DND-41 (cell line): ENCODE results near the gene DOCK4.
"Not testable (repeated sequence)": the region's sequence is repeated elsewhere in the genome, so short reads cannot be mapped to it uniquely, and the experiment has no call there.

Experiments used
- ATAC-seq: fragments of 200-7000 bp; cut with Tn5 transposase; 3 replicates; pipeline ENCODE4 v1.9.1; 2021; ENCODE audit warnings: low read depth; ENCODE audit not compliant: insufficient read depth
- DNase-seq: peaks from one replicate; pipeline ENCODE4 v3.0.0-alpha.2; 2020
- H2AFZ ChIP-seq: 2 replicates; pipeline ENCODE4 v1.6.0; 2012; ENCODE audit warnings: low read depth, low read length
- H3K27ac ChIP-seq: 2 replicates; pipeline ENCODE4 v1.5.1; 2012; ENCODE audit warnings: low read length, inconsistent platforms
- H3K27me3 ChIP-seq: fragments of 200-600 bp; sonication (generic); 2 replicates; pipeline ENCODE4 v1.6.0; 2012; ENCODE audit warnings: low read length, mild to moderate bottlenecking, inconsistent platforms; ENCODE audit not compliant: insufficient read depth, poor library complexity
- H3K36me3 ChIP-seq: 2 replicates; pipeline ENCODE4 v1.5.1; 2012; ENCODE audit warnings: low read length, inconsistent platforms; ENCODE audit not compliant: insufficient read depth
- H3K4me1 ChIP-seq: 2 replicates; pipeline ENCODE4 v1.5.1; 2012; ENCODE audit warnings: mild to moderate bottlenecking, low read length; ENCODE audit not compliant: insufficient read depth
- H3K4me2 ChIP-seq: 2 replicates; pipeline ENCODE4 v1.6.0; 2012; ENCODE audit warnings: mild to moderate bottlenecking, moderate library complexity, low read length, inconsistent platforms; ENCODE audit not compliant: insufficient read depth
- H3K4me3 ChIP-seq, 2 experiments: fragments of 200-600 bp in 1 of 2; shearing (Covaris generic) in 1 of 2; 2 replicates each; pipeline ENCODE4 v1.5.1; 2012 to 2016; ENCODE audit warnings: inconsistent platforms in 2 of 2, low read length in 2 of 2, mild to moderate bottlenecking in 2 of 2, low read depth in 1 of 2, moderate library complexity in 1 of 2
- H3K79me2 ChIP-seq: 2 replicates; pipeline ENCODE4 v1.6.0; 2012; ENCODE audit warnings: low read length, inconsistent platforms; ENCODE audit not compliant: insufficient read depth
- H3K9ac ChIP-seq: 2 replicates; pipeline ENCODE4 v1.6.0; 2012; ENCODE audit warnings: low read depth, mild to moderate bottlenecking, inconsistent platforms, low read length, moderate library complexity
- H3K9me3 ChIP-seq: 2 replicates; pipeline ENCODE4 v1.5.1; 2012; ENCODE audit warnings: low read length, moderate library complexity, mild to moderate bottlenecking, inconsistent platforms; ENCODE audit not compliant: insufficient read depth, severe bottlenecking
- H4K20me1 ChIP-seq: 2 replicates; pipeline ENCODE4 v1.6.0; 2012; ENCODE audit warnings: low read length; ENCODE audit not compliant: insufficient read depth
- EZH2 ChIP-seq: IDR thresholded peaks from 3 replicates; pipeline ENCODE4 v1.6.1; 2012; ENCODE audit warnings: borderline replicate concordance, low read depth, mild to moderate bottlenecking, moderate library complexity, low read length, inconsistent platforms; ENCODE audit not compliant: severe bottlenecking
- TF ChIP-seq, protein P1 (sequence below): IDR thresholded peaks from 2 replicates; pipeline ENCODE4 v1.5.1; 2012; ENCODE audit warnings: borderline replicate concordance, low read length, moderate library complexity, mild to moderate bottlenecking; ENCODE audit not compliant: poor library complexity, severe bottlenecking; ENCODE audit errors: extremely low read depth

The DOCK4 gene

DNA sequence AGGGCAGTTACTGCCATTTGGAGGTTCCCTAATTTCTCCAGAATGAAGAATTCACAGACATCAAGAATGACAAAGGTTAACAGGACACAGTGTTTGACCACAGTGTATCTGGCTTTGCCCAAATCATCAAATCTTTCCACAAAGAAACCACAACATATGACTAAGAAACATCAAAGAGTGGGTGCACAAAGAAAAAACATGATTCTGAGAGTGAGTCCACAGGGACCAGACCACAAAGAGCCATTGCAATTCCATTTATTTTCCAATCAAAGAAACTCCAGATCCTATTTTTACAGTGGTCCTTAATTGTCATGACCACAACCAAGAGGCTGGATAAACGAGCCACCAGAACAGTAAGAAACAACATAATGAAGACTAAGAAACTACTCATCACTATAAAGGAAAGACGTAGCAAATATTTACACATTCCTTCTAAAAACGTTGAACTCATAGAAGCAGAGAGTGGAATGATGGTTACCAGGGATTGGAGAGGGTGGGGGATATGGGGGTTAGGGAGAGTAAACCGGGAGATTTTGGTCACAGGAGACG lies 286.5 kb downstream of the DOCK4 start:
- TF ChIP-seq EZH2: no peak
- TF ChIP-seq, protein P1, sequence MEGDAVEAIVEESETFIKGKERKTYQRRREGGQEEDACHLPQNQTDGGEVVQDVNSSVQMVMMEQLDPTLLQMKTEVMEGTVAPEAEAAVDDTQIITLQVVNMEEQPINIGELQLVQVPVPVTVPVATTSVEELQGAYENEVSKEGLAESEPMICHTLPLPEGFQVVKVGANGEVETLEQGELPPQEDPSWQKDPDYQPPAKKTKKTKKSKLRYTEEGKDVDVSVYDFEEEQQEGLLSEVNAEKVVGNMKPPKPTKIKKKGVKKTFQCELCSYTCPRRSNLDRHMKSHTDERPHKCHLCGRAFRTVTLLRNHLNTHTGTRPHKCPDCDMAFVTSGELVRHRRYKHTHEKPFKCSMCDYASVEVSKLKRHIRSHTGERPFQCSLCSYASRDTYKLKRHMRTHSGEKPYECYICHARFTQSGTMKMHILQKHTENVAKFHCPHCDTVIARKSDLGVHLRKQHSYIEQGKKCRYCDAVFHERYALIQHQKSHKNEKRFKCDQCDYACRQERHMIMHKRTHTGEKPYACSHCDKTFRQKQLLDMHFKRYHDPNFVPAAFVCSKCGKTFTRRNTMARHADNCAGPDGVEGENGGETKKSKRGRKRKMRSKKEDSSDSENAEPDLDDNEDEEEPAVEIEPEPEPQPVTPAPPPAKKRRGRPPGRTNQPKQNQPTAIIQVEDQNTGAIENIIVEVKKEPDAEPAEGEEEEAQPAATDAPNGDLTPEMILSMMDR: no peak
- Histone ChIP-seq H3K27ac (no peak overlapping the region), H3K27me3 (no peaks in the 10 kb centered on the region), H2AFZ (no peak overlapping the region), H3K36me3 (no peaks in the 10 kb centered on the region), H4K20me1 (no peaks in the 10 kb centered on the region), H3K4me1 (no peaks in the 10 kb centered on the region), H3K9me3 (no peaks in the 10 kb centered on the region), H3K4me3 (no peak overlapping the region), H3K79me2 (no peaks in the 10 kb centered on the region), H3K4me2 (no peak overlapping the region), H3K9ac (no peak overlapping the region)
- DNase-seq (no peak), ATAC-seq (0 out of 3 replicates have a peak, but pooled peaks have one; percentile 29)

DNA sequence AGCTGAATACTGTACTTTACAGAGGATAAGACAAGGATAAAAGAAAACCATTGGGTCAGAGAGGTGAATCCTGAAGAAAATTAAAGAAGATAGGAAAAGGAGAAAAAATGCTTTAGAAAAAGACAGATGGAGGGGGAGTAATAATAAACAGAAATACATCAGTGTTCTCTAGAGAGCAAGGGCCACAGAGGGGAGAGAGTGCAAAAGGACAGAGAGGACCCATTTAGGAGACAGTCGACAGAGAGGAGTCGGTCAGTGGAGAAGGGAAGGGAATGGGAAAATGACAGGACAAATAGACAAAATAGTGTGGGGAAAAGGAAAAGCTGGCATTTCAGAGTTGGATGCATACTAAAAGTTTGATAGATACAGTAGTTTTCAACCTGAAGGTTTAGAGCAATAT lies 287.0 kb downstream of the DOCK4 start:
- no peaks in the 10 kb centered on the region for H3K36me3 ChIP-seq
- no peak for TF ChIP-seq EZH2
- TF ChIP-seq, protein P1: no peak
- DNase-seq: no peak
- H3K4me2 ChIP-seq: no peak overlapping the region
- H3K9ac ChIP-seq: no peak overlapping the region
- no peaks in the 10 kb centered on the region for H4K20me1 ChIP-seq
- H2AFZ ChIP-seq: no peak overlapping the region
- no peaks in the 10 kb centered on the region for H3K9me3 ChIP-seq
- no peak overlapping the region for H3K4me3 ChIP-seq
- H3K4me1 ChIP-seq: no peaks in the 10 kb centered on the region
- no peaks in the 10 kb centered on the region for H3K79me2 ChIP-seq
- H3K27ac ChIP-seq: no peak overlapping the region
- no peak for ATAC-seq
- H3K27me3 ChIP-seq: no peaks in the 10 kb centered on the region

DNA sequence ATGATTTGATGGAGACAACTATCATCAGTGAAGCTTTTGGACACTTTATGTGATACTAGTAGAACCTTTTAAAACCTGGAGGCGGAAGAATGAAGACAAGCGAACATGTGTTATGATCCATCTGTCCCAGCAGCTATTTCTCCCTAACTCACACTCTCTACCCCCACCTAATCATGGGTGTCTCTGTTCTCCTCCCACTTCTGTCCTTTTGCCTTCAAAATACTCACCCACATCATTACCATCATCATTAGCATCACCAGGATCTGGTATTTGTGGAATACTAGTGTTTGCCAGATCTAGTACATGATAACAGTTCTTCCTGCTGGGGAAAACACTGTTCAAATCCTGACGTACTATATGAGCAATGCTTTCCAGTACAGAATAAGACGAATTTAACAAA lies 287.7 kb downstream of the DOCK4 start:
- Histone ChIP-seq H3K79me2 (no peaks in the 10 kb centered on the region), H3K4me1 (no peaks in the 10 kb centered on the region), H3K9me3 (no peaks in the 10 kb centered on the region), H3K4me3 (no peak overlapping the region), H3K9ac (no peak overlapping the region), H3K4me2 (no peak overlapping the region), H3K27me3 (no peaks in the 10 kb centered on the region), H3K27ac (no peak overlapping the region), H2AFZ (no peak overlapping the region), H3K36me3 (no peaks in the 10 kb centered on the region), H4K20me1 (no peaks in the 10 kb centered on the region)
- ATAC-seq (no peak), DNase-seq (no peak)
- TF ChIP-seq EZH2: no peak
- TF ChIP-seq, protein P1: no peak

DNA sequence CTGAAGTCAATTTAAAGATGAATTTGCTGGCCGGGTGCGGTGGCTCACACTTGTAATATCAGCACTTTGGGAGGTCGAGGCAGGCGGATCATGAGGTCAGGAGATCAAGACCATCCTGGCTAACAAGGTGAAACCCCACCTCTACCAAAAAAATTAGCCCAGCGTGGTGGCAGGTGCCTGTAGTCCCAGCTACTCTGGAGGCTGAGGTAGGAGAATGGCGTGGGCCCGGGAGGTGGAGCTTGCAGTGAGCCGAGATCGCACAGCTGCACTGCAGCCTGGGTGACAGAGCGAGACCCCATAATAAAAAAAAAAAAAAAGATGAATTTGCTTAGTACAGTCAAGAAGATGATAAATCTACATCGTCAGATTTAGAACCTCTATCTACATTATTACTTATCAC lies 288.8 kb downstream of the DOCK4 start:
- H4K20me1 ChIP-seq, H3K4me2 ChIP-seq, H3K79me2 ChIP-seq, H3K36me3 ChIP-seq, H3K27ac ChIP-seq, H3K4me1 ChIP-seq, DNase-seq, H2AFZ ChIP-seq, H3K9me3 ChIP-seq, H3K4me3 ChIP-seq, H3K9ac ChIP-seq, H3K27me3 ChIP-seq, ATAC-seq: not testable (repeated sequence)
